ENCODE results near the gene NEK1.

DNA sequence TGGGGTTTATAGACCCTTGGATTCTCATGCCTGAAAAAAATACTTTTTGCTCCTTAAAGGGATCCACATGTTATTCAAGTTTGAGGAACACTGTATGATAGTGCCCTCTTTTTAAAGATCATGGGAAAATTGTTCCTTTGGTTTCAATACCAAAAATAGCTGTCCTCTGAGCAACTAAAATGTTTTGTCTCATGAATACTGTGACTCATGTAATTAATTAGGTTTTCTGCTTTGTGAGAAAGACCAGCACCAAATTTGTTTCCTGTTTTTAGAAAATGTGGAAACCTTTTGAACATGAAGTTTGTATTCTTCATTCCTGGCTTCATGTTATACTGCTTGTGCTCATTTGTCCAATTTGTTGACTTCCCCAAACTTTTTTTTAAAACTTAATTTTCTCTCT, 214.1 kb downstream of the NEK1 start:
- TF ChIP-seq, protein P1, sequence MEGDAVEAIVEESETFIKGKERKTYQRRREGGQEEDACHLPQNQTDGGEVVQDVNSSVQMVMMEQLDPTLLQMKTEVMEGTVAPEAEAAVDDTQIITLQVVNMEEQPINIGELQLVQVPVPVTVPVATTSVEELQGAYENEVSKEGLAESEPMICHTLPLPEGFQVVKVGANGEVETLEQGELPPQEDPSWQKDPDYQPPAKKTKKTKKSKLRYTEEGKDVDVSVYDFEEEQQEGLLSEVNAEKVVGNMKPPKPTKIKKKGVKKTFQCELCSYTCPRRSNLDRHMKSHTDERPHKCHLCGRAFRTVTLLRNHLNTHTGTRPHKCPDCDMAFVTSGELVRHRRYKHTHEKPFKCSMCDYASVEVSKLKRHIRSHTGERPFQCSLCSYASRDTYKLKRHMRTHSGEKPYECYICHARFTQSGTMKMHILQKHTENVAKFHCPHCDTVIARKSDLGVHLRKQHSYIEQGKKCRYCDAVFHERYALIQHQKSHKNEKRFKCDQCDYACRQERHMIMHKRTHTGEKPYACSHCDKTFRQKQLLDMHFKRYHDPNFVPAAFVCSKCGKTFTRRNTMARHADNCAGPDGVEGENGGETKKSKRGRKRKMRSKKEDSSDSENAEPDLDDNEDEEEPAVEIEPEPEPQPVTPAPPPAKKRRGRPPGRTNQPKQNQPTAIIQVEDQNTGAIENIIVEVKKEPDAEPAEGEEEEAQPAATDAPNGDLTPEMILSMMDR (IDR thresholded peaks at IDR 0.05), result no peak
- no peak for TF ChIP-seq POLR2A (IDR thresholded peaks at IDR 0.05)

All from testis (tissue), 2 donors.